ENCODE data around the gene CNTNAP2.

DNA sequence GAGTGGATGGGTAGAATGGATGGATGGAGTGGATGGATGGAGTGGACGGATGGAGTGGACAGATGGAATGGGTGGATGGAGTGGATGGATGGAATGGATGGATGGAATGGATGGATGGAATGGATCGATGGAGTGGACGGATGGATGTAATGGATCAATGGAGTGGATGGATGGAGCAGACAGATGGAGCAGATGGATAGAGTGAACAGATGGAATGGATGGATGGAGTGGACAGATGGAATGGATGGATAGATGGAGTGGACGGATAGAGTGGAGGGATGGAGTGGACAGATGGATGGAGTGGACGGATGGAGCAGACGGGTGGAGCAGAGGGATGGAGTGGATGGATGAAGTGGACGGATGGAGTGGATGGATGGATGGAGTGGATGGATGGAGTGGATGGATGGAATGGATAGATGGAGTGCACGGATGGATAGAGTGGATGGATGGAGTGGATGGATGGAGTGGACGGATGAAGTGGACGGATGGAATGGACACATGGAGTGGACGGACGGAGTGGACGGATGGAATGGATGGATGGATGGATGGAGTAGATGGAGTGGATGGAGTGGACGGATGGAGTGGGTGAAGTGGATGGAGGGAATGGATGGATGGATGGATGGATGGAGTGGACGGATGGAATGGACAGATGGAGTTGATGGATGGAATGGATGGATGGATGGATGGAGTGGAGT lies 2213.7 kb downstream of the CNTNAP2 start:
- TF ChIP-seq EZH2 (IDR thresholded peaks at IDR 0.05; ENCODE audit: insufficient read depth, poor library complexity, severe bottlenecking) (no peak), EZH2phosphoT487 (IDR thresholded peaks at IDR 0.05; ENCODE audit: insufficient read depth, low read depth) (no peak)

Data from GM23248 (cell line).